Neuronal stem cell (in vitro differentiated cells): Measurements from ENCODE around the gene SLC13A4.

Source experiments
- DNase-seq: peaks from one replicate; pipeline ENCODE4 v3.0.0-alpha.2; 2013; ENCODE audit warnings: low spot score
- H2AFZ ChIP-seq: one replicate; pipeline ENCODE4 v1.6.1; 2013; ENCODE audit warnings: mild to moderate bottlenecking, low read length, inconsistent platforms
- H2AK5ac ChIP-seq: 2 replicates; pipeline ENCODE4 v1.6.1; 2013; ENCODE audit warnings: low read depth, mild to moderate bottlenecking, inconsistent platforms, low read length, moderate library complexity, mixed read lengths
- H2BK120ac ChIP-seq: 2 replicates; pipeline ENCODE4 v1.6.1; 2013; ENCODE audit warnings: low read depth, mild to moderate bottlenecking, inconsistent platforms, low read length, moderate library complexity, mixed read lengths
- H2BK12ac ChIP-seq: one replicate; pipeline ENCODE4 v1.6.1; 2013; ENCODE audit warnings: low read length, inconsistent platforms
- H2BK15ac ChIP-seq: 2 replicates; pipeline ENCODE4 v1.6.1; 2013; ENCODE audit warnings: mild to moderate bottlenecking, low read length, inconsistent platforms, mixed read lengths
- H2BK5ac ChIP-seq: one replicate; pipeline ENCODE4 v1.6.1; 2013; ENCODE audit warnings: inconsistent platforms, mild to moderate bottlenecking, low read length, moderate library complexity
- H3K14ac ChIP-seq: one replicate; pipeline ENCODE4 v1.6.1; 2013; ENCODE audit warnings: low read length, inconsistent platforms
- H3K18ac ChIP-seq: 2 replicates; pipeline ENCODE4 v1.6.1; 2013; ENCODE audit warnings: low read length, inconsistent platforms
- H3K23ac ChIP-seq: 2 replicates; pipeline ENCODE4 v1.6.1; 2013; ENCODE audit warnings: low read depth, mild to moderate bottlenecking, mixed read lengths, low read length, inconsistent platforms; ENCODE audit not compliant: poor library complexity
- H3K27ac ChIP-seq: replicated peaks from 3 replicates; pipeline ENCODE4 v1.5.1; 2013; ENCODE audit warnings: low read length, inconsistent platforms
- H3K27me3 ChIP-seq, 3 experiments: 2 replicates each; pipeline ENCODE4 v1.6.1; 2013; ENCODE audit warnings: low read length in 3 of 3, mild to moderate bottlenecking in 2 of 3, inconsistent platforms in 1 of 3, low read depth in 1 of 3, mixed read lengths in 1 of 3, moderate library complexity in 1 of 3; ENCODE audit not compliant: control insufficient read depth in 3 of 3, insufficient read depth in 3 of 3
- H3K36me3 ChIP-seq, 2 donors: replicated peaks in 1 of 2; 2 replicates each; pipeline ENCODE4 v1.6.1; 2013; ENCODE audit warnings: low read length in 2 of 2; ENCODE audit not compliant: control insufficient read depth in 2 of 2, insufficient read depth in 2 of 2
- H3K4ac ChIP-seq: 2 replicates; pipeline ENCODE4 v1.6.1; 2013; ENCODE audit warnings: inconsistent platforms, mild to moderate bottlenecking, low read length, moderate library complexity
- H3K4me1 ChIP-seq, 2 donors: 1 replicate in 1 of 2; 2 replicates in 1 of 2; pipeline ENCODE4 v1.6.1; 2013; ENCODE audit warnings: low read length in 2 of 2, low read depth in 1 of 2; ENCODE audit not compliant: control insufficient read depth in 2 of 2, insufficient read depth in 1 of 2
- H3K4me2 ChIP-seq: one replicate; pipeline ENCODE4 v1.6.1; 2013; ENCODE audit warnings: mild to moderate bottlenecking, low read length, inconsistent platforms; ENCODE audit not compliant: insufficient read depth, poor library complexity, severe bottlenecking
- H3K4me3 ChIP-seq, 2 donors: 2 replicates each; pipeline ENCODE4 v1.5.1; 2013; ENCODE audit warnings: low read length in 2 of 2, mild to moderate bottlenecking in 2 of 2, inconsistent platforms in 1 of 2, moderate library complexity in 1 of 2
- H3K79me1 ChIP-seq: one replicate; pipeline ENCODE4 v1.6.1; 2013; ENCODE audit warnings: low read depth, mild to moderate bottlenecking, inconsistent platforms, low read length, moderate library complexity
- H3K9ac ChIP-seq: one replicate; pipeline ENCODE4 v1.6.1; 2013; ENCODE audit warnings: mild to moderate bottlenecking, low read depth, low read length, inconsistent platforms; ENCODE audit not compliant: poor library complexity
- H3K9me3 ChIP-seq, 2 donors: replicated peaks in 1 of 2; 2 replicates each; pipeline versions ENCODE3 to v1.6.1; 2013; ENCODE audit warnings: low read length in 2 of 2, mild to moderate bottlenecking in 2 of 2, inconsistent platforms in 1 of 2, low read depth in 1 of 2, mixed read lengths in 1 of 2, moderate library complexity in 1 of 2; ENCODE audit not compliant: control insufficient read depth in 2 of 2, insufficient read depth in 1 of 2
- H4K8ac ChIP-seq: one replicate; pipeline ENCODE4 v1.6.1; 2013; ENCODE audit warnings: low read depth, mild to moderate bottlenecking, inconsistent platforms, low read length, moderate library complexity
- H4K91ac ChIP-seq: one replicate; pipeline ENCODE4 v1.6.1; 2013; ENCODE audit warnings: low read length, low read depth, mild to moderate bottlenecking, inconsistent platforms; ENCODE audit not compliant: poor library complexity
- WGBS, 2 donors: extraction: QIAGEN DNeasy Blood & Tissue Kit; methylation state at CpG; one replicate each; pipeline ENCODE4 v1.1.7; 2013; ENCODE audit warnings: missing lambda C conversion rate in 2 of 2, mixed read lengths in 1 of 2; ENCODE audit not compliant: insufficient read length in 2 of 2, insufficient replicate concordance in 1 of 2; ENCODE audit errors: extremely low coverage in 2 of 2; 5-methylcytosine and 5-hydroxymethylcytosine counted together

SLC13A4 gene

GRCh38 chr7:135648235-135648634 lies 79.8 kb downstream of the SLC13A4 start:
- Histone ChIP-seq H3K79me1 (no peaks in the 10 kb centered on the region), H3K4me3 (no peak overlapping the region), H3K9ac (no peak overlapping the region), H3K23ac (no peak overlapping the region), H3K27me3 (no peaks in the 10 kb centered on the region), H3K4me1 (peaks cover 5 to 10% of the 10 kb centered on the region in 2 donors), H4K8ac (no peak overlapping the region), H2BK120ac (no peak overlapping the region), H2BK15ac (no peak overlapping the region), H2AK5ac (no peak overlapping the region), H3K9me3 (no peaks in the 10 kb centered on the region), H4K91ac (no peak overlapping the region), H3K36me3 (peaks cover 23 to 70% of the 10 kb centered on the region in 2 donors), H3K14ac (no peak overlapping the region), H3K18ac (no peak overlapping the region), H3K4ac (no peak overlapping the region), H2BK12ac (no peak overlapping the region), H3K27ac (no peak overlapping the region), H2BK5ac (no peak overlapping the region), H3K4me2 (no peak overlapping the region), H2AFZ (no peak overlapping the region)
- WGBS, 2 donors, result no CpG with 5 or more reads among the region's 7 CpGs
- no peak for DNase-seq

- peaks cover 2 to 5% of the 10 kb centered on the region in 2 donors for H3K4me1 ChIP-seq
- no peak overlapping the region for H2AFZ ChIP-seq
- H3K14ac ChIP-seq, result no peak overlapping the region
- no peak for DNase-seq
- H2BK120ac ChIP-seq, result no peak overlapping the region
- H4K91ac ChIP-seq, result no peak overlapping the region
- no peak overlapping the region for H3K23ac ChIP-seq
- no peak overlapping the region for H3K4me3 ChIP-seq
- H2BK5ac ChIP-seq, result no peak overlapping the region
- no peak overlapping the region for H3K18ac ChIP-seq
- H3K27ac ChIP-seq, result no peak overlapping the region
- H3K79me1 ChIP-seq, result no peaks in the 10 kb centered on the region
- H2BK15ac ChIP-seq, result no peak overlapping the region
- H3K27me3 ChIP-seq, result no peaks in the 10 kb centered on the region
- H3K36me3 ChIP-seq, result peaks cover 26 to 75% of the 10 kb centered on the region in 2 donors
- no peak overlapping the region for H2BK12ac ChIP-seq
- no peak overlapping the region for H3K4ac ChIP-seq
- WGBS, 2 donors, result no CpG with 5 or more reads among the region's 1 CpG
- no peak overlapping the region for H3K4me2 ChIP-seq
- no peaks in the 10 kb centered on the region for H3K9me3 ChIP-seq
- H3K9ac ChIP-seq, result no peak overlapping the region
- H4K8ac ChIP-seq, result no peak overlapping the region
- no peak overlapping the region for H2AK5ac ChIP-seq
Observed at GRCh38 chr7:135647755-135648154, 80.2 kb downstream of the SLC13A4 start.

- Histone ChIP-seq H2AK5ac (no peak overlapping the region), H3K27me3 (no peaks in the 10 kb centered on the region), H2AFZ (no peak overlapping the region), H3K79me1 (no peaks in the 10 kb centered on the region), H2BK5ac (no peak overlapping the region), H4K91ac (no peak overlapping the region), H3K18ac (no peak overlapping the region), H3K36me3 (peaks cover 30 to 94% of the 10 kb centered on the region in 2 donors), H3K4me1 (peaks cover 0 to 2% of the 10 kb centered on the region in 2 donors), H2BK15ac (no peak overlapping the region), H3K9ac (no peak overlapping the region), H3K23ac (no peak overlapping the region), H3K4me3 (no peak overlapping the region), H2BK12ac (no peak overlapping the region), H3K27ac (no peak overlapping the region), H3K4me2 (no peak overlapping the region), H4K8ac (no peak overlapping the region), H3K14ac (no peak overlapping the region), H3K9me3 (no peaks in the 10 kb centered on the region), H2BK120ac (no peak overlapping the region), H3K4ac (no peak overlapping the region)
- DNase-seq, result no peak
- WGBS, 2 donors, result no CpG with 5 or more reads among the region's 6 CpGs
Observed at GRCh38 chr7:135645296-135645904, 82.6 kb downstream of the SLC13A4 start.

GRCh38 chr7:135644729-135645128 lies 83.3 kb downstream of the SLC13A4 start:
- no CpG with 5 or more reads among the region's 3 CpGs for WGBS, 2 donors
- no peaks in the 10 kb centered on the region for H3K79me1 ChIP-seq
- no peak overlapping the region for H3K4ac ChIP-seq
- no peak overlapping the region for H3K23ac ChIP-seq
- H2BK5ac ChIP-seq, result no peak overlapping the region
- H3K4me2 ChIP-seq, result no peak overlapping the region
- H3K4me1 ChIP-seq, result peaks cover 0 to 2% of the 10 kb centered on the region in 2 donors
- H2AFZ ChIP-seq, result no peak overlapping the region
- no peak overlapping the region for H3K4me3 ChIP-seq
- H2BK120ac ChIP-seq, result no peak overlapping the region
- H3K14ac ChIP-seq, result no peak overlapping the region
- H3K36me3 ChIP-seq, result peaks cover 31 to 99% of the 10 kb centered on the region in 2 donors
- H3K9me3 ChIP-seq, result no peaks in the 10 kb centered on the region
- no peak overlapping the region for H4K91ac ChIP-seq
- H3K27ac ChIP-seq, result no peak overlapping the region
- no peak overlapping the region for H3K18ac ChIP-seq
- no peak overlapping the region for H2AK5ac ChIP-seq
- no peak for DNase-seq
- no peak overlapping the region for H4K8ac ChIP-seq
- H2BK12ac ChIP-seq, result no peak overlapping the region
- H3K27me3 ChIP-seq, result no peaks in the 10 kb centered on the region
- H2BK15ac ChIP-seq, result no peak overlapping the region
- H3K9ac ChIP-seq, result no peak overlapping the region
